Measurements from ENCODE around the gene SPINK6. TPM values are rescaled to one million over a fixed set of nuclear protein-coding genes. Genes with fewer than 3 reads are reported as not detected.

SPINK6 gene
- total RNA-seq, 3 donors from 2014 or later, result not detected

GRCh38 chr5:148259288-148259687 is 56.4 kb downstream of the SPINK6 start:
- intact Hi-C loops (cut with DNase I; ENCODE audit: low total_unique reads), result no loop called here
- Histone ChIP-seq H3K4me3 (no peak overlapping the region), H3K4me1 (no peaks in the 10 kb centered on the region)

GRCh38 chr5:148261221-148261620 is 58.4 kb downstream of the SPINK6 start:
- no peaks in the 10 kb centered on the region for H3K27me3 ChIP-seq
- H3K36me3 ChIP-seq, result no peaks in the 10 kb centered on the region
- H3K4me3 ChIP-seq, result no peak overlapping the region
- H3K4me1 ChIP-seq, result no peaks in the 10 kb centered on the region
- no peak overlapping the region for H3K27ac ChIP-seq
- H3K9me3 ChIP-seq, result peaks cover 15 to 28% of the 10 kb centered on the region in 2 donors
- DNase-seq (ENCODE audit: low spot score in 2 of 2), result no peak
- no peak for TF ChIP-seq POLR2A (IDR thresholded peaks at IDR 0.05)
- TF ChIP-seq POLR2AphosphoS5 (IDR thresholded peaks at IDR 0.05), result no peak
- TF ChIP-seq CTCF (IDR thresholded peaks at IDR 0.05), result no peak
- intact Hi-C loops (cut with DNase I; ENCODE audit: low total_unique reads), result no loop called here

More at GRCh38 chr5:148259288-148259687, 56.4 kb downstream of the SPINK6 start:
- TF ChIP-seq POLR2AphosphoS5 (IDR thresholded peaks at IDR 0.05), result no peak
- no peak for TF ChIP-seq POLR2A (IDR thresholded peaks at IDR 0.05)
- TF ChIP-seq CTCF (IDR thresholded peaks at IDR 0.05), result no peak
- Histone ChIP-seq H3K27me3 (no peaks in the 10 kb centered on the region), H3K9me3 (peaks cover 15 to 39% of the 10 kb centered on the region in 2 donors), H3K27ac (no peak overlapping the region), H3K36me3 (no peaks in the 10 kb centered on the region)
- DNase-seq (ENCODE audit: low spot score in 2 of 2), result no peak

Other genes starting within 250 kb of the SPINK6 start
- gene SPINK5, start 139.1 kb upstream of the SPINK6 start, total RNA-seq, result under 1 TPM in 2 of 3 donors, not detected in 1; under 0.01 to 0.16 TPM
- not detected for gene SPINK14, start 34.5 kb upstream of the SPINK6 start, total RNA-seq
- gene MARCOL, start 35.5 kb downstream of the SPINK6 start, total RNA-seq, result not detected
- under 1 TPM in 1 of 3 donors, not detected in 2; 0.48 TPM for gene SPINK13, start 65.8 kb downstream of the SPINK6 start, total RNA-seq
- gene SPINK7, start 109.4 kb downstream of the SPINK6 start, total RNA-seq, result not detected
- gene SPINK9, start 132.5 kb downstream of the SPINK6 start, total RNA-seq, result not detected
- gene FBXO38, start 180.9 kb downstream of the SPINK6 start, total RNA-seq, result 10 to 100 TPM; 50.6 to 80.9 (median 67.5) TPM